Measurements from ENCODE around the gene P2RX7. TPM values are rescaled to one million over a fixed set of nuclear protein-coding genes. Genes with fewer than 3 reads are reported as not detected.
"Not testable (repeated sequence)": the region's sequence is repeated elsewhere in the genome, so short reads cannot be mapped to it uniquely, and the experiment has no call there.

P2RX7 gene
- total and polyA plus RNA-seq, 7 donors = 0.07 to 1.3 (median 0.17) TPM

- WGBS, 3 donors = 53 to 60% (median 56%) methylated on average over 7 of the region's 7 CpGs
- intact Hi-C loops (cut with DNase I) = no loop called here
Measured at GRCh38 chr12:121205491-121205890, 72.8 kb downstream of the P2RX7 start.

GRCh38 chr12:121208571-121208970, 75.9 kb downstream of the P2RX7 start:
- H3K9me3 ChIP-seq; intact Hi-C loops (cut with DNase I); H3K4me3 ChIP-seq; H3K4me1 ChIP-seq; ATAC-seq; H3K27ac ChIP-seq; DNase-seq; H3K36me3 ChIP-seq (ENCODE audit: insufficient read depth in 1 of 2, low read depth in 1 of 2): not testable (repeated sequence)
- WGBS, 3 donors = 82 to 87% (median 86%) methylated on average over 10 of the region's 10 CpGs
- peaks cover 0 to 24% (median 4%) of the 10 kb centered on the region in 3 donors for H3K27me3 ChIP-seq (ENCODE audit: insufficient read depth in 3 of 3, low read length in 2 of 3)

More at GRCh38 chr12:121205491-121205890, 72.8 kb downstream of the P2RX7 start:
- Histone ChIP-seq H3K36me3 (ENCODE audit: insufficient read depth in 1 of 2, low read depth in 1 of 2) (no peaks in the 10 kb centered on the region), H3K9me3 (no peaks in the 10 kb centered on the region), H3K27me3 (ENCODE audit: insufficient read depth in 3 of 3, low read length in 2 of 3) (peaks cover 0 to 9% (median 0%) of the 10 kb centered on the region in 3 donors), H3K4me3 (no peak overlapping the region), H3K27ac (no peak overlapping the region), H3K4me1 (no peaks in the 10 kb centered on the region)
- ATAC-seq (no peak), DNase-seq (no peak)
- TF ChIP-seq CTCF (IDR thresholded peaks at IDR 0.05) = no peak

- no peaks in the 10 kb centered on the region for H3K9me3 ChIP-seq
- H3K4me1 ChIP-seq = no peaks in the 10 kb centered on the region
- DNase-seq (peak in 1 of 2 donors; percentile 39), ATAC-seq (no peak)
- peaks cover 0 to 24% (median 4%) of the 10 kb centered on the region in 3 donors for H3K27me3 ChIP-seq (ENCODE audit: insufficient read depth in 3 of 3, low read length in 2 of 3)
- H3K4me3 ChIP-seq = peak overlapping the region; percentile 69
- intact Hi-C loops (cut with DNase I) = no loop called here
- no peaks in the 10 kb centered on the region for H3K36me3 ChIP-seq (ENCODE audit: insufficient read depth in 1 of 2, low read depth in 1 of 2)
- WGBS, 3 donors = 70 to 87% (median 76%) methylated on average over 15 of the region's 15 CpGs
- no peak overlapping the region for H3K27ac ChIP-seq
- TF ChIP-seq CTCF (IDR thresholded peaks at IDR 0.05) = no peak
Measured at GRCh38 chr12:121209221-121209620, 76.5 kb downstream of the P2RX7 start.

GRCh38 chr12:121209624-121210572, 77.2 kb downstream of the P2RX7 start, which contains the start of gene P2RX4:
Gene P2RX4, plus strand, starts transcription at chr12:121210129. Its CDS starts 36 bp downstream, at chr12:121210165.
- intact Hi-C loops (cut with DNase I) = no loop called here
- TF ChIP-seq CTCF (IDR thresholded peaks at IDR 0.05) = no peak
- Histone ChIP-seq H3K4me3 (peak within 1 kb of the TSS; percentile 69), H3K9me3 (no peaks in the 10 kb centered on the region), H3K36me3 (ENCODE audit: insufficient read depth in 1 of 2, low read depth in 1 of 2) (no peaks in the 10 kb centered on the region), H3K27me3 (ENCODE audit: insufficient read depth in 3 of 3, low read length in 2 of 3) (peaks cover 0 to 24% (median 4%) of the 10 kb centered on the region in 3 donors), H3K27ac (peak within 1 kb of the TSS; percentile 68), H3K4me1 (no peaks in the 10 kb centered on the region)
- peak; percentile 72 to 85 (median 82) for ATAC-seq
- peak; percentile 84 to 89 for DNase-seq
- WGBS, 3 donors = 7 to 9% (median 8%) methylated on average over 78 to 97 of the region's 97 CpGs

- 89 to 91% (median 90%) methylated on average over 5 of the region's 5 CpGs for WGBS, 3 donors
- Histone ChIP-seq H3K27ac (no peak overlapping the region), H3K9me3 (no peaks in the 10 kb centered on the region), H3K36me3 (ENCODE audit: insufficient read depth in 1 of 2, low read depth in 1 of 2) (no peaks in the 10 kb centered on the region), H3K27me3 (ENCODE audit: insufficient read depth in 3 of 3, low read length in 2 of 3) (peaks cover 0 to 24% (median 4%) of the 10 kb centered on the region in 3 donors), H3K4me1 (no peaks in the 10 kb centered on the region), H3K4me3 (no peak overlapping the region)
- ATAC-seq = no peak
- intact Hi-C loops (cut with DNase I) = no loop called here
- DNase-seq = no peak
- TF ChIP-seq CTCF (IDR thresholded peaks at IDR 0.05) = no peak
Measured at GRCh38 chr12:121212875-121213274, 80.2 kb downstream of the P2RX7 start.
